ENCODE results near the gene NID1.
"Not testable (repeated sequence)": the region's sequence is repeated elsewhere in the genome, so short reads cannot be mapped to it uniquely, and the experiment has no call there.

NID1 gene

DNA sequence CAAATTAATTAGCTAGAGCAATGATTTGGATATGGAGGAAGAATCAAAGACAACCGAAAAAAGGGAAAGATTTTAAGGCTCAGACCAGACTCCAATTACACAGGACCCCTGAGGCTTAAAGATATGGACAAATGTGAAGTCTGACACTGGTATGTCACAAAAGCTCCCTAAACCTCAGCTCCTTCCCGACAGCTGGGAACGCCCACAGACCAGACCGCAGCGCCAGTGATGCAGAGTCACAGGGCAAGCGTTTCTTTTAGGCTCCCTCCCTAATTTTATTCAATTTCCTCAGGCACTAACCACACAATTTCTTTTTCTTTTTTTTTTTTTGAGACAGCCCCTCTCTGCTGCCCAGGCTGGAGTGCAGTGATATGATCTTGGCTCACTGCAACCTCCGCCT, 40.2 kb downstream of the NID1 start:
- no peak for DNase-seq

DNA sequence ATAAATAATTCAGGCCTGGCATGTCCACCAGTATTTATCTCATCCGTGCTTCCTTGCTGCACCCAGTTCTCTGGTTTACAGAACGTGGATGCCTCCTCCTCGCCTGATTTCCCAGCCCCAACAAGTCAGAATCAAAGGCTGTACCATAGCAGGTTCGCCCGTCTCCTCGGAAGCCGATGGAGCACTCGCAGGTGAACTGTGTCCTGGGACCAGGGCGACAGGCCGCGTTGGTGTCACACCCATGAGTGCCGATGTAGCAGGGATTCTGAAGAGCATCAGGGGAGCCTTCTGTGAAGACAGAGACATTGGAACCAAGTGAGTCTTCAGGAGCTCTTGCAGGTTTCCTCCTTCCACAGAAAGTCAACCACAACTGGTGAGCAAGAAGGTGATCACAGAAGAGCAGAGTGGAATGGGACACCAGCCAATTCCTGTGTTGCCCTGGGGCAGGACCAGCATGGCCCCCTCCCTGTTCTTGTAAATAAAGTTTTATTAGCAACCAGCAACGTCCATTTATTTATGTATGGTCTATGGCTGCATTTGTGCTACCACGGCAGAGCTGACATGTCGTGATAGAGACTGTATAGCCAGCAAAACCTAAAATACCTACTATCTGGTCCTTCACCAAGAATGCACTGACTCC, 40.8 kb downstream of the NID1 start:
- no peak for DNase-seq

DNA sequence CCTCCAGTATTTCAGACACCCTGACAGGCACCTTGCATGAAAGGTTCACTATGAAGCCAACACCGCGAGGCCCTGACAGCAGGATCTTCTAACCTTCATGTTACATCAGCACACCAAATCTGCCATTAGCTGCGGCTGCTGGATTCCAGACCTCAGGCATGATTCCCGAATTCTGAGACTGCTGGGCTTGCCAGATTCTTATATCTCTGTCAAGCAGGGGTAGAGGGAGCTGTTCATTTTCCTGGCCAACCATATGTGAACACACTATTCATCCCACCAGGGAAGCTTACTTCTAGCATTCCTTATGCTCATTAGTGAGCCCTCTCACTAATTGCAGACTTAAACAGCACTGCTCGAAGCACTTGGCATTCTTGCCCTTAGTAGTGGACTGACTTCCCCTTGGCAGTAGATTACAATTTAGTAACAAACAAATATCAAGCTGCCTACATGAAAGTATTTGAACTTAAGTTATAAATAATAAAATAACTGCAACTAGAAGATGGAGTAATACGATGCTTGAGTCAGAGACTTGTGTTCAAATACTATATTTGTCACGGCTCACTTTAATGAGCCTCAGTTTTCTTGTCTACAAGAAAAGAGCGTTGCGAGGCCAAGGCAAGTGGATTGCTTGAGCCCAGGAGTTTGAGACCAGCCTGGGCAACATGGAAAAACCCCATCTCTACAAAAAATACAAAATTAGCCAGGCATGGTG, 43.3 kb downstream of the NID1 start:
- peak; percentile 87 for DNase-seq

DNA sequence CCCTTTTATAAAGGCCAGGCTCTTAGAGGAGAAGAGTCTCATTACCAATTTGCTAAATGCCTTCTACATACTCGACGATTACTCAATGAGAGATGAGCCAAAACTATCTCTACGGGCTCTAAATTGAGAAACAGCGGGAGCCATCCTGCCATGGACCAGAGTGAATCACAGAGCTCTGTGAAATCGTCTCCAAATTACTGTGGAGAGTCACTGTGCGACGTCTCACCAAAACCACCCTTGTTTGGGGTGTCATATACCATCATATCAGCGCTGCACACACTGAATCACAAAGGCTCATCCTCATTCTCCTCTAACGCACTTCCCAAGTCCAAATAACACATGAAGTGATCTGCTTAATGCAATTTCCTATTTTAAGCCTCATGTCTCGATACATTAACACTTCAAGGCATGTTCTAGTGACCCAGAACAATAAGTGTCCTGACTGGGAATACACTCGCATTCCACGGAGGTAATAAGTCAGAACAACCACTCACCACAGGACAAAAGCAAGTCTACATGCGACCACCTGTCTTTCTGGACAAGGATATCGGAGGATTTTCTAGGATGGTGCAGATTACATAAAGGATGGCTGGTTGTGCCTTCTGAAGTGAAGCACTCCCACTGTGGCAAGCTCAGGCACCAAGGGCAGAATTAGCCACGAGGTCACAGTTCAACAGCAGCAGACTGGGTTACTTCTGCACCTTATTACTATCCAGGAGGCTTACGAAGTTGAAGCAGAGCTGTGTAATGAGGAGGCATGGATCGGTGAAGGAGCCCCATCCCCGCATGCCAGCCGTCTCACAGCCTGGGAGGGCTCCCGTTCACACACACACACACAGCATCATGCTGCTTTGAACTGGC, 44.3 kb downstream of the NID1 start:
- DNase-seq, result peak; percentile 77

DNA sequence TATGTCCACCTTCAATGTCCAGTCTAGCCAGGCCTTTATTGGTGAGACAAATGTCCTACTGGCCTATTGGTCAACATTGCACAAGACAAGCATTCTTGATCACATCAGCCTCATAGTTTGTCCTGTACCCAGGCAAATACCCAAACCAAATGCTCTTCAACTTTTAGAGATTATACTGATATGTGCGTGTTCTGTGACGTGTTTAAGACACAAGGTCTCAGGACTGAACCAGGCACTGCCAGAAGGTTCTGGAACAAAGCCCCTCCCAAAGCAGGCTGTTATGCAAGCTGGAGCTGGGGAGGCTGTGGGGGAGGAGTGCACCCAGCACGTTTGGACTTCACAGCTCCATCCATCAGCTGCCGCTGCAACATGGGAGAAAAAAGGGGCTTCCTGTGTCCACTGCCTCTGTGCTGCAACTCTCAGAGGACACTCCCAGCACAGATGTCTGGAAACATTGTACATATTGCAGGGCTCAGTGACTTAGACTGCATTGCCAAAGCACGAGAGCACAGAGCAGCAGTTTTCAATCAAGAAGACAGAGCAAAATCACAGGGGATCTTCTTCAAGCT, 45.9 kb downstream of the NID1 start:
- peak; percentile 69 for DNase-seq

DNA sequence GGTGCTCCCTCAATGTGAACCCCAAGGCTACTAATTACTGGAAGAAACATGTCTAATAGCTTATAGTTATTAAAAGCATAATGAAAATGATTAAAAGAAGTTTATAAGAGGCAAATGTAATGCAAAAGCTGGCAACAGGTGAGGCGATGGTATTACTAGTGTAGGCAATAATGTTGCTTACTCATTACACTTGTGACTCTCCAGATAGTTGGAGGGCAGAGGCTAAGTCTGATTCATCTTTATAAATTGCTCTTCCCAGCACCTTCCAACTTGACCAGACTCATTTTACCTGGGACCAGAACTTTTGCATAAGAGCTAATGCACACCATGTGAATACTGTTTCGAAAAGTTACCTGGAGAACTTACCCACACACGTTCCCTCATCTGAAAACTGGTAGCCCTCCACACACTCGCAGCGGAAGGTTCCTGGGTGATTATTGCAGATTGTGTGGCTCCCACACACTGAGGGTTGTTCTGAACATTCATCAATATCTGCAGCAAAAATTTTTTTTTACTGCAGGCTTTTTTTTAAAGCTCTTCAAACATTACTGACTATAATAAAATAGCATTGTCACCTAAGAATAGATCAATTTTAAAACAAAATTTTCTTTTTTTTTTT, 48.0 kb downstream of the NID1 start:
- DNase-seq, result no peak

DNA sequence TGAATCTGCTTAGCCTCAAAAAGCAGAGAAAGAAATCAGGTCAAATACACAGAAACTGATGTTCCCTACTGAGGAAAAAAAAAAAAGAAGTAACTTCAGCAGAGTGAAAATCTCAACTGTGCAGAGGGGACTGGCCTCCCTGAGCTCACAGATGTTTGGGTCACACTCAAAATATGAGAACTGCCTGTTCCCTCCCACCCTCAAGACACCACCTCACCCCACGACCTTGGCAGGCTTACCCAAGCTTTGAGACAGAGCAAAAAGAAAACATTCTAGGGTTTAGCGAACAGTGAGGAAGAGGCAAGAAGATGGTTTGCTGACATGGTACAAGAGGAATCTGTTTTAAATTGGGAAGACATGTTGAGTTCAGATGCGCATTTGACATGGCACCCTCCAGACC, 48.8 kb downstream of the NID1 start:
- no peak for DNase-seq

DNA sequence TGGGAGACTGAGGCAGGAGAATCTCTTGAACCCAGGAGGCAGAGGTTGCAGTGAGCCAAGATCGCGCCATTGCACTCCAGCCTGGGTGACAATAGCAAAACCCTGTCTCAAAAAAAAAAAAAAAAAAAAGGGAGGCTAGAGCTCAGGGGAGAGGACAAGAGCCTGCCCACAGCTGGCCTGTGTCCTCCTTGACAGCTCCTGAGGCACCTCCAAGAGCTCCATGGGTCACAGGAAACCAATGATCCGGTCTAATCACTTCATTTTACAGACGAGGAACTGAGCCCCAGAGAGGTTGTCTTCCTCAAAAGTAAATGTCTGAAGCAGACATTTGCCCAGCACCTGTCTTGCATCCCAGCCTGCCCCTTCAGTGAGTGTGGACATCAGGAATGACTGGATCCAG, 49.4 kb downstream of the NID1 start:
- DNase-seq, result no peak

DNA sequence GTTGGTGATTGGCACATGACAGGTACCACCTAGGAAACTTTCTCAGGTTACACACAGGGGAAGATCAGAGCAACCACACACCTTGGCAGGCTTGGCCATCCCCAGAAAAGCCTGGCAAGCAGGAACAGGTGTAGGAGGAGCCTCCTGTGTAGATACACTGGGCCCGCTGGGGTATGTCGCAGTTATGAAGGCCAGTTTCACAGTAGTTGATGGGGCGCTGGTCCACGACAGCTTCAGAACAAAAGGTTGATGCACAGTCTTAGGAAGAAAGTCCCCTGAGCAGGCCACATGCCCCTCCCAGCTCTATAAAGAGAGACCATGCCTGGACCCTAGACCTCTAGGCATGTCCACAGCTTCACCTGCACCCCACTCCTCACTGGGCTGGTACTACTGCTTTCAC, 51.6 kb downstream of the NID1 start:
- no peak for DNase-seq

DNA sequence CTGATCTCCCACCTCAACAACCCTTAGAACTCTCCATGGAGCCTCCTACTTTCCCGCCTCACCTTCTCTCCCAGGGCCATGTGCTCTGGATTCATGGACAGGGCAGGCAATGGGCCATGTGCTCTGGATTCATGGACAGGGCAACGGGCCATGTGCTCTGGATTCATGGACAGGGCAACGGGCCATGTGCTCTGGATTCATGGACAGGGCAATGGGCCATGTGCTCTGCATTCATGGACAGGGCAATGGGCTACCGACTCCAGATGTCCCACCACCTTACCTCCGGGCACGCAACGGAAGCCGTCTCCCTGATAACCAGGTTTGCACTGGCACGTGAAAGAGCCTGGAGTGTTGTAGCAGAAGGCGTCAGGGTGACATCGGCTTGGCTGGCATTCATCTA, 53.2 kb downstream of the NID1 start:
- no peak for DNase-seq

DNA sequence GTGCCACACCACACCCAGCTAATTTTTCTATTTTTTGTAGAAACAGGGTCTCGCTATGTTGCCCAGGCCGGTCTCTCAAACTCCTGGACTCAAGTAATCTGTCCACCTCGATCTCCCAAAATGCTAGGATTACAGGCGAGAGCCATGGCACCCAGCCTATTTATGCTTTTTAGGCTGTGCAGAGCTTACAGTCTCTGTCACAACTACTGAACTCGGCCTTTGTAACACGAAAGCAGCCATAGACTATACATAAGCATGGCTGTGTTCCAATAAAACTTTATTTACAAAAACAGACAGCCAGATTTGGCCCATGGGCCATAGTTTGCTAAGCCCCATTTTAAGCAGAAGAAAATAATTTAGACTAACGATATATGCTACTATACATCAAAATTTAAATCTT, 54.4 kb downstream of the NID1 start:
- peak; percentile 13 for DNase-seq

DNA sequence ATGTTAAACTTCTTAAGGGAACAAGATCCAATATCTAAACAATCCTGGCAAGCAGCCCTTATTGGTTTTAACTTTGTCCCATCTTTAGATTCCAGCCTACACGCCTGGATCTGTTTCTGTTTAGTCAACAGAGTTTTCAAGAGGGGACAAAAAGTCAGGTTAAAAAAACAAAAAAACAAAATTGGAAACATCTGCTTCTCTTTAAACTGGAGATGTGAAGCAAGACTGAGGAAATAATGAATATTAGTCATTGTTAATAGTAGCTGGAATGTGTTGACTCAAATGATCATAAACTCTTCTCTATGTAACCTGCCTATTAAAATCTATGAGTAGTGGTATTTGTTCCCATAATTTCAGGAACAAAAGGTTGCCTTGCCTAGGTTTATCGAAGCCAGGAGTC, 55.0 kb downstream of the NID1 start:
- DNase-seq, result peak; percentile 66

DNA sequence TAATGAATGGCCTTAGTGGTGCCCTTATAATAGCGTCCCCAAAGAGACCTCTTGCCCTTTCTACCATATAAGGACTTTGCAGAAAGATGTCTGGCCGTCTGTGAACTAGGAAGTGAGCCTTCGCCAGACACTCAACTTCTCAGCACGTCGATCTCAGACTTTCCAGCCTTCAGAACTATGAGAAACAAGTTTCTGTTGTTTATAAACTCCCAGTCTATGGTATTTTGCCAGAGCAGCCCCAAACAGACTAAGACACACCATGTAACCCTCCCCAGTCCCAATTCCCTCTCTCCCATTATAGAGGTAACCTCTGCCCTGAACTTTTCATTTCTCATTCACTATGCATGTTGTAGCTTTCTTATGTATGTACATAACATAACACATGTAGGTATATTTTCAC, 55.7 kb downstream of the NID1 start:
- peak; percentile 33 for DNase-seq

DNA sequence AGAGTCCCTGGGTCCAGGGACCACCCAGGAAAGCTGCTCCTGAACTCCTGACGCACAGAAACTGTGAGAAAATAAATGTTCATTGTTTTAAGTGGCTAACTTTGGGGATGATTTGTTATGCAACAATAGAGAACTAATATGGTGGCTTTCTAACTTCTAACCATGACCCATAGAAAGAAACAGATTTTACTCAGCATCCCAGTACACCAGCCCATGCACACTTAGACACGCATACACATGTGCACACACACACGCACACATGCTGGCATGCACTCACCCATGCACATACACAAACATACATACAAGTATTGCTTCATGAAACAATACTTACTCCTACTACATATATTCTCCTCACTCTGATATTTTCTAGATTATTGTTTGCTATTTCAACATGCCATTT, 57.1 kb downstream of the NID1 start:
- DNase-seq, result no peak

DNA sequence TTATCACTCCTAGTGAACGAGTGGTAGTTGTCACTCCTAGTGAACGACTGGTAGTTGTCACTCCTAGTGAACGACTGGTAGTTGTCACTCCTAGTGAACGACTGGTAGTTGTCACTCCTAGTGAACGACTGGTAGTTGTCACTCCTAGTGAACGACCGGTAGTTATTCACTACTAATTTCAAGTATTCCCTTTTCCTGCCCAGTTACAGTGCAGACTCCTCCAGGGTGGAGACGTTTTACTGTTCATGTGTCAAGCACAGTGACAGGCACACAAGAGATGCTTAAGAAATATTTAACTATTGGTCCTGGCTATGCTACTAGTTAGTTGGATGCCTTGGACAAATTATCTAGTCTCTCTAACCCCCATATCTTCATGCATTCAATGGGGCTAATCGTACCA, 61.8 kb downstream of the NID1 start:
- DNase-seq, result not testable (repeated sequence)

DNA sequence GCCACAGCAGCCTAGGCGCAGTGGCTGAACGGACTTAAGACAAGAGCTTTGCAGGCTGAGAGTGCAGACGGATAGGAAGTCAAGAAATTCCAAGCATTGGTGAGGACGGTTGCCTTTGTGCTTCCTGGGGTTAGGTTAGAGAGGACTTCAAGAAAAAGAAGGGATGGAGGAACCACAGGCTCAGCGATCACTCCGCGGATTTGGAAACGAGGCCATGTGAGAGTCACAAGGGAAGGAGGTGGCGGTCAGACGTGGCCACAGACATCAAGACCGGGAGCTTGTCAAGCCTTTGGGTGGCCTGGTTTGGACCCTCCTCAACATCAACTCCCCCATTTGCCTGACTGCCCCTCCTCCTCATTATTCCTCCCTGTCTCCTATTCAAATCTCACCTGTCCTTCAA, 62.3 kb downstream of the NID1 start:
- DNase-seq, result no peak

DNA sequence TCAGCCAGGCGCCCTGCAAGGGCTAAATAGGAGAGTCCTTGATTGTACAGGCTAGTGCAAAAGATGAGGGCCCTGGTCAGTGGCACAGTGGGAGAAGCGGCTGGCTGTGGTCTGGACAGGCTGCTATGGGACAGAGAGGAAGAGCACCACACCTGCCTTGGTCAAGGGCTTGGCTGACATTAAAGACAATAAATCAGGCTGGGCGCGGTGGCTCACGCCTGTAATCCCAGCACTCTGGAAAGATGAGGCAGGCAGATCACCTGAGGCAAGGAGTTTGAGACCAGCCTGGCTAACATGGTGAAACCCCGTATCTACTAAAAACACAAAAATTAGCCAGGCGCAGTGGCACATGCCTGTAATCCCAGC, 62.9 kb downstream of the NID1 start:
- no peak for DNase-seq

DNA sequence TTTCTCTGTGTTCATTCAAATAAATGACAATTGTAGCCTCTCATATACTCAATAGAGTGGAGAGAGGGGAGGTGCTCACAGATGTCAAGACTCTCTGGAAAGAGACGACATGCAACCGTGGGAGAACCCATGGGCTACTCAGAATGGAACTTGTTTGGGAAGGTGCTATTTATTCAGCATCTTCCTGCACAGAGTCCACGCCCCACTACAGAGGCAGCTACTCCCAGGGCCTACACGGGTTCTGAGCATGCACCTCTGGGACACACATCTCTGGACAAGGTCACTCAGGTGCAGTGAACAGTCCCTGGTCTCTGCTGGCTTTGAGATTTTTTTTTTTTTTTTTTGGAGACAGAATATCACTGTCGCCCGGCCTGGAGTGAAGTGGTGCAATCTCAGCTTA, 64.1 kb downstream of the NID1 start:
- no peak for DNase-seq

DNA sequence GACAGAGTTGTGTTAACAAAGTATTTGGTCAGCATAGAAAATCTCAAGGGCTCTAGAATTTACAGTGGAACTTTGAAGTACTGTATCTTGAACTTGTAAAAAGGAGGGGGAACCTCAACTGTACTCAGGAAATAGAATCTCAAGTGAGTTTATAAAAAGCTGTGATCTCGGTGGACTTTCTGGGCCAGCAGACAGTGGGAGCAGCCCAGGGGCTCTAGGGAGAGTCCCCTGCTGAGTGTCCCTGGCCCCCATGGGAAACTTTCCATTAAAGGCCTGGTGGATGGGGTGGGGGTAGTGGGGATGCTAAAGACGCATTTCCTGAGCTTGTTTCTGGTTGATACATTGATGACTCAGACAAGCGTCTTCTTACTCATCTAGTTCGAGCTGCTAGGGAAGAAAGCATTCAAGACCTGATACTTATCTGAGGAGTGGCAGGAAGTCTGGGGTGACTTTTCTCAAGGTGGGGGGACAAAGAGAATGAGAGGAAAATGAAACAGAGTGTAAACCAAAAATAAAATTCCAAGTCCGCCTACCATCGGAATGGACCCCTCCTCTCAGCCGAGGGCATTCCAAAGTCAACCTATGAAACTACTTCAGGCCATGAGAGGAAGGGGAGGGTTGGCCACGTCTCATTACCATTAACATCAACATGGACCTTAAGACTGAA, 65.5 kb downstream of the NID1 start:
- DNase-seq, result no peak

DNA sequence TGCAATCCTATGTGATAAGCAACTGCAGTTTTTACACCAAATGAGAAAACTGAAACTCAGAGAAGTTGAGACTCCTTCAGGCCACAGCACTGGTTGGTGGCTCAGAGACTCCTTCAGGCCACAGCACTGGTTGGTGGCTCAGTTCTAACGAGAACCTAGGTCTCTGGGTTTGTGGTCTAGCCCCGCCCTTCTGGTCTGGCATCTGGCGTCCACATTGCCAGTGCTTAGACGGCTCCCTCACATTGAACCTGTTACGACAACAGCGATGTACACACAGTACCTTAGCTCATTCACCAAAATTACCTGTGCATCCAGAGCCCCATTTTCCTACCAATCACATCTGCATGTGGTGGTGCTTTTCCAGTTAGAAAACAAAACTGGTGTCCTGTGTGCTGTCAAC, 66.1 kb downstream of the NID1 start:
- no peak for DNase-seq

DNA sequence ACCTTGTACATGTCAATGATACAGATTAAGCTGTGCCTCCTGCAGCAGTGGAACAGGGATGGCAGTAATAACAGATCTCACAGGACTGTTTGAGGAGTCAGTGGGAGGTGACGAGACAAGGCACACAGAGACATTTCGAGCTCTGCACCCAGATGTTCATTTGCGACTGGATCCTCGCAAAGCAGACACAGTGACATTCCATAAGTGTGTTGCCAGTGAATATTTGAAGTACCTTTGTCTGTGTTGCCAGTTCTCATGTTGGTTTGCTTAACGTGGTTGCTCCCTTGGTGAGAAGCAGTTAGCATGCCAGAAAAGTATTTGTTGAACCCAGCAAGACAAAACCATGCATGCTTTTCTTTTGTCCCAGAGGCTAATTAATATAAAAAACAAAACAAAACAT, 67.0 kb downstream of the NID1 start:
- no peak for DNase-seq

DNA sequence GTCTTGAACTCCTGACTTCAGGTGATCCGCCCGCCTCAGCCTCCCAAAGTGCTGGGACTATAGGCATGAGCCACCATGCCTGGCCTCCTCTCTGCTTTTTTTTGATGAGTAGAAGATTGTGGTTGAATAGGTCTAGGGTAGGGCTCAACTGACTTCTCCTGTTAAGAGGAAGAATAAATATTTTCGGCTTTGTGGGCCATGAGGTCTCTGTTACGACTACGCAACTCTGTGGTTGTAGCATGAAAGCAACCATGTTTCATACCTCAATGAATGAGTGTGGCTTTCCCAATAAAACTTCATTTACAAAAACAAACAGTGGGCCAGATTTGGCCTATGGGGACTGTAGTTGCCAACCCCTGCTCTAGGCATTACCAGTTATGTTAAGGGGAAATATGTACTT, 67.8 kb downstream of the NID1 start:
- DNase-seq, result no peak
